HUES48 (cell line): ENCODE measurements around the gene MRGPRE.
"Not testable (repeated sequence)": the region's sequence is repeated elsewhere in the genome, so short reads cannot be mapped to it uniquely, and the experiment has no call there.

Experiments
- H3K27ac ChIP-seq: one replicate; pipeline ENCODE4 v1.7.0; 2013; ENCODE audit warnings: low read depth, low read length, inconsistent platforms
- H3K27me3 ChIP-seq: 2 replicates; pipeline ENCODE4 v1.6.1; 2013; ENCODE audit warnings: mild to moderate bottlenecking, low read length; ENCODE audit not compliant: control insufficient read depth, insufficient read depth
- H3K36me3 ChIP-seq: 2 replicates; pipeline ENCODE4 v1.6.1; 2013; ENCODE audit warnings: low read length; ENCODE audit not compliant: control insufficient read depth, insufficient read depth
- H3K4me1 ChIP-seq: 2 replicates; pipeline ENCODE4 v1.6.1; 2013; ENCODE audit warnings: mild to moderate bottlenecking, low read length; ENCODE audit not compliant: control insufficient read depth, insufficient read depth
- H3K4me3 ChIP-seq: 2 replicates; pipeline ENCODE4 v1.5.1; 2013; ENCODE audit warnings: mild to moderate bottlenecking, low read depth, low read length
- H3K9ac ChIP-seq: 2 replicates; pipeline ENCODE4 v1.6.1; 2013; ENCODE audit warnings: mild to moderate bottlenecking, low read depth, low read length, moderate library complexity
- H3K9me3 ChIP-seq: 2 replicates; pipeline ENCODE4 v1.6.1; 2013; ENCODE audit warnings: low read length; ENCODE audit not compliant: control insufficient read depth, insufficient read depth

The MRGPRE gene

GRCh38 chr11:3231851-3232744, at the start of gene MRGPRE:
MRGPRE (minus strand) TSS chr11:3232417; CDS start chr11:3228799, 3,618 bp downstream.
- no peak within 1 kb of the TSS for H3K9ac ChIP-seq
- no peaks in the 10 kb centered on the region for H3K9me3 ChIP-seq
- no peaks in the 10 kb centered on the region for H3K36me3 ChIP-seq
- no peaks in the 10 kb centered on the region for H3K4me1 ChIP-seq
- H3K27ac ChIP-seq: no peak within 1 kb of the TSS
- no peaks in the 10 kb centered on the region for H3K27me3 ChIP-seq
- H3K4me3 ChIP-seq: no peak within 1 kb of the TSS

- H3K27me3 ChIP-seq, H3K4me3 ChIP-seq, H3K27ac ChIP-seq, H3K9ac ChIP-seq, H3K36me3 ChIP-seq, H3K4me1 ChIP-seq, H3K9me3 ChIP-seq: not testable (repeated sequence)
Observed at GRCh38 chr11:3281146-3281545, 48.9 kb upstream of the MRGPRE start.

- H3K27me3 ChIP-seq, H3K36me3 ChIP-seq, H3K9ac ChIP-seq, H3K9me3 ChIP-seq, H3K27ac ChIP-seq, H3K4me1 ChIP-seq, H3K4me3 ChIP-seq: not testable (repeated sequence)
Observed at GRCh38 chr11:3280662-3281061, 48.4 kb upstream of the MRGPRE start.

GRCh38 chr11:3278922-3279321, 46.7 kb upstream of the MRGPRE start:
- not testable (repeated sequence) for H3K27me3 ChIP-seq, H3K4me1 ChIP-seq, H3K9ac ChIP-seq, H3K36me3 ChIP-seq, H3K27ac ChIP-seq, H3K4me3 ChIP-seq, H3K9me3 ChIP-seq

- not testable (repeated sequence) for H3K27me3 ChIP-seq, H3K36me3 ChIP-seq, H3K27ac ChIP-seq, H3K4me1 ChIP-seq, H3K4me3 ChIP-seq, H3K9ac ChIP-seq, H3K9me3 ChIP-seq
Observed at GRCh38 chr11:3273629-3274028, 41.4 kb upstream of the MRGPRE start.

GRCh38 chr11:3262548-3262947, 30.3 kb upstream of the MRGPRE start:
- not testable (repeated sequence) for H3K27ac ChIP-seq, H3K9me3 ChIP-seq, H3K4me1 ChIP-seq

GRCh38 chr11:3261831-3262230, 29.6 kb upstream of the MRGPRE start:
- H3K27ac ChIP-seq, H3K4me3 ChIP-seq, H3K4me1 ChIP-seq, H3K27me3 ChIP-seq, H3K9ac ChIP-seq, H3K36me3 ChIP-seq, H3K9me3 ChIP-seq: not testable (repeated sequence)

More at GRCh38 chr11:3262548-3262947, 30.3 kb upstream of the MRGPRE start:
- H3K27me3 ChIP-seq, H3K36me3 ChIP-seq, H3K9ac ChIP-seq, H3K4me3 ChIP-seq: not testable (repeated sequence)

GRCh38 chr11:3257509-3257908, 25.3 kb upstream of the MRGPRE start:
- not testable (repeated sequence) for H3K9me3 ChIP-seq, H3K9ac ChIP-seq, H3K36me3 ChIP-seq, H3K4me3 ChIP-seq, H3K4me1 ChIP-seq, H3K27ac ChIP-seq, H3K27me3 ChIP-seq

- H3K9ac ChIP-seq, H3K27ac ChIP-seq, H3K4me3 ChIP-seq, H3K9me3 ChIP-seq, H3K36me3 ChIP-seq, H3K27me3 ChIP-seq, H3K4me1 ChIP-seq: not testable (repeated sequence)
Observed at GRCh38 chr11:3255241-3255640, 23.0 kb upstream of the MRGPRE start.

GRCh38 chr11:3254773-3255172, 22.6 kb upstream of the MRGPRE start:
- not testable (repeated sequence) for H3K9ac ChIP-seq, H3K27me3 ChIP-seq, H3K4me3 ChIP-seq, H3K9me3 ChIP-seq, H3K4me1 ChIP-seq, H3K27ac ChIP-seq, H3K36me3 ChIP-seq

- H3K4me1 ChIP-seq: 0 out of 2 replicates have a peak, but pooled peaks cover 3% of the 10 kb centered on the region
- no peak overlapping the region for H3K27ac ChIP-seq
- peaks cover 33% of the 10 kb centered on the region for H3K9me3 ChIP-seq
- no peaks in the 10 kb centered on the region for H3K36me3 ChIP-seq
- no peaks in the 10 kb centered on the region for H3K27me3 ChIP-seq
- H3K4me3 ChIP-seq: no peak overlapping the region
- H3K9ac ChIP-seq: no peak overlapping the region
Observed at GRCh38 chr11:3245071-3245470, 12.9 kb upstream of the MRGPRE start.
